ENCODE results near the gene RHOT2.

RHOT2 gene

DNA sequence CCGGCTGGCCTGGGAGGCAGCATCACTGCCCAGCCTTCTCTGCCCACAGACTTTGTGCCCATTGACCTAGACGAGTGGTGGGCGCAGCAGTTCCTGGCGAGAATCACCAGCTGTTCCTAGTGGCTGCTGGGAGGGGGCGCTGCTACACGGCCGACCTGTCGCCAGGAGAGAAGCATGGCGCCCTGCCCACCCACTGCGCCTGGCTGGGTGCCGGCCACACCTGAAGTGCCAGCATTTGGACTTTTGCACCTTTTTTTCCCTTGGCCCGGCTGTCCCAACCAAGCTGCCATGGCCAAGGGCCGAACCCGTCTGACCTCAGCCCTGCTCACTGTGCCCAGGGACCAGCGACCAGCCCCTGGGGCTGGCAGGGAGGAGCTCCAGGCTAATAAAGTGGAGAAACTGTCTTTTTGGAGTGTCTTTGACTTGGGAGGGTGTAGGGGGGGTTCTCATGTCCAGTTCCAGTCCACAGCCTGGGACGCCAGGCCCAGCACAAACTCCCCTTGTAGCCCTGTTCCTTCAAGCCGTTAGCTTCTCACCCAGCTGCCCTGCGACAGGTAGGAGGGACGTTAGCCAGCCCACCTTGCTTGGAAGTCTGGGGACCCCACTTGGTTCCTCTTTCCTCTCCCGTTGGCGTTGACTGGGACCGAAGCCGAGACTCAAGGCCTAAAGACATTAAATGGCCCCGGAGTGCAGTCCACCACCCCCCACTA lies 19.7 kb upstream of the RHOT2 start:
- H3K36me3 ChIP-seq (replicated peaks in 1 of 2; ENCODE audit: control insufficient read depth in 2 of 2, insufficient read depth in 2 of 2, low read length in 2 of 2): peaks cover 0 to 21% of the 10 kb centered on the region in 2 donors
- H3K18ac ChIP-seq (ENCODE audit: low read length): peak overlapping the region; percentile 97
- H4K91ac ChIP-seq (ENCODE audit: low read depth, low read length, poor library complexity): no peak overlapping the region
- H3K23ac ChIP-seq (ENCODE audit: low read depth, low read length, poor library complexity): no peak overlapping the region
- peaks cover 9 to 16% of the 10 kb centered on the region in 2 donors for H3K4me1 ChIP-seq (ENCODE audit: control insufficient read depth in 2 of 2, insufficient read depth in 1 of 2, low read depth in 1 of 2, low read length in 2 of 2)
- no CpG with 5 or more reads among the region's 24 CpGs for WGBS, 2 donors (ENCODE audit: extremely low coverage in 2 of 2, insufficient read length in 2 of 2, insufficient replicate concordance in 1 of 2)
- peak overlapping the region; percentile 69 for H2AFZ ChIP-seq (ENCODE audit: low read length)
- no peak for DNase-seq (ENCODE audit: low spot score)
- peak overlapping the region; percentile 89 for H3K14ac ChIP-seq (ENCODE audit: low read length)
- no peak overlapping the region for H2BK12ac ChIP-seq (ENCODE audit: low read length)
- H3K4me3 ChIP-seq (ENCODE audit: low read length in 2 of 2): peak overlapping the region; percentile 80 to 89
- H2BK5ac ChIP-seq (ENCODE audit: low read length): peak overlapping the region; percentile 96
- H4K8ac ChIP-seq (ENCODE audit: low read depth, low read length): no peak overlapping the region
- no peaks in the 10 kb centered on the region for H3K9me3 ChIP-seq (replicated peaks in 1 of 2; ENCODE audit: control insufficient read depth in 2 of 2, insufficient read depth in 1 of 2, low read depth in 1 of 2, low read length in 2 of 2)
- H2BK15ac ChIP-seq (ENCODE audit: low read length): peak overlapping the region; percentile 84
- peak overlapping the region; percentile 76 for H2BK120ac ChIP-seq (ENCODE audit: low read depth, low read length)
- no peak overlapping the region for H3K9ac ChIP-seq (ENCODE audit: low read depth, low read length, poor library complexity)
- peak overlapping the region; percentile 83 for H3K4me2 ChIP-seq (ENCODE audit: insufficient read depth, low read length, poor library complexity, severe bottlenecking)
- peaks cover 14% of the 10 kb centered on the region for H3K79me1 ChIP-seq (ENCODE audit: low read depth, low read length)
- H3K27me3 ChIP-seq (ENCODE audit: control insufficient read depth in 3 of 3, insufficient read depth in 3 of 3, low read depth in 1 of 3, low read length in 3 of 3): peaks cover 0 to 4% (median 0%) of the 10 kb centered on the region in 3 experiments
- no peak overlapping the region for H3K4ac ChIP-seq (ENCODE audit: low read length)
- peak overlapping the region; percentile 58 for H3K27ac ChIP-seq (replicated peaks; ENCODE audit: low read length)
- peak overlapping the region; percentile 79 for H2AK5ac ChIP-seq (ENCODE audit: low read depth, low read length)

DNA sequence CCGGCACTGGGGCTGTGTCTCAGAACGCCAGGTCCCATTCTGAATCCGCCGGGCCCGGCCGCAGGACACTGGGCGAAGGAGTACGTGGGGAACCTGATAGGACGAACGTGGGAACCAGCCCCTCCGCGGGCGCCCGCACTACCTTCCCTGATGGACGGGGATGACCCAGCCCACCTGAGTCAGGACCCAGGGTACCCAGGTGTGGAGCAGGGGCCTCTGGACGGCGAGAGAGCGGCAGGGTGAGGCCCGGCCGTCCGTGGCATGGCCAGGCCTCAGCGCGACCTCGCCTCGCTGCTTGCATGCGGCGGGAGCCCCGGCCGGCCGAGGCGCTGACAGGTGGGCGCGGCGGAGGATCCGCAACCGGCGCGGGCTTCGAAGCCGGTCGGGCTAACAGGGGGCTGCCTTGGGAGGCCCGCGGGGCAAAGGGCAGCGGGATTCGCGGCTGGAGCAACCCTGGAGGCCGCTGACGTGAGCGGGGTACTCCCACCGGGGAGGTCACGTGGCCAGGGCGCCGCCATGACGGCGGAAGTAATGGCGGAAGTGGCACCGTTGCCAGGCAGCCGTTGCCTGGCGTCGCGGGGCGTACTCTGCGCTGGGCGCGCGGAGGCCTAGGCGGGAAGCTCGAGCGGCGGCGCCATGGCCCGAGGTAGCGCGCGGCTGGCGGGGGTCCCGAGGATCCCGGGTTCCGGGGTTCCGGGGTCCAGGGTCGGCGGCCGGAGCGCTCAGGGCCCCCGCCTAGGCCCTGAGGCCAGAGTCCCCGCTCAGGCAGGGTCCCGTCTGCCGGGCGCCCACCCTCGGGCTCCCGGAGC lies 18.9 kb upstream of the RHOT2 start, which contains the start of gene WDR90:
Gene WDR90, plus strand, starts transcription at position 585 of the 809 bp plus-strand sequence. Its CDS starts 52 bp downstream, at position 637.
- Histone ChIP-seq H3K79me1 (ENCODE audit: low read depth, low read length) (peaks cover 15% of the 10 kb centered on the region), H3K4ac (ENCODE audit: low read length) (peak within 1 kb of the TSS; percentile 11), H3K4me3 (ENCODE audit: low read length in 2 of 2) (peak within 1 kb of the TSS; percentile 80 to 89), H2AFZ (ENCODE audit: low read length) (peak within 1 kb of the TSS; percentile 69), H2BK5ac (ENCODE audit: low read length) (peak within 1 kb of the TSS; percentile 96), H2BK120ac (ENCODE audit: low read depth, low read length) (peak within 1 kb of the TSS; percentile 76), H4K8ac (ENCODE audit: low read depth, low read length) (no peak within 1 kb of the TSS), H3K27ac (replicated peaks; ENCODE audit: low read length) (peak within 1 kb of the TSS; percentile 58), H3K4me1 (ENCODE audit: control insufficient read depth in 2 of 2, insufficient read depth in 1 of 2, low read depth in 1 of 2, low read length in 2 of 2) (peaks cover 9 to 16% of the 10 kb centered on the region in 2 donors), H3K9ac (ENCODE audit: low read depth, low read length, poor library complexity) (peak within 1 kb of the TSS; percentile 98), H2AK5ac (ENCODE audit: low read depth, low read length) (peak within 1 kb of the TSS; percentile 79), H2BK12ac (ENCODE audit: low read length) (peak within 1 kb of the TSS; percentile 73), H3K18ac (ENCODE audit: low read length) (peak within 1 kb of the TSS; percentile 97), H3K4me2 (ENCODE audit: insufficient read depth, low read length, poor library complexity, severe bottlenecking) (peak within 1 kb of the TSS; percentile 83), H3K14ac (ENCODE audit: low read length) (peak within 1 kb of the TSS; percentile 89), H3K9me3 (replicated peaks in 1 of 2; ENCODE audit: control insufficient read depth in 2 of 2, insufficient read depth in 1 of 2, low read depth in 1 of 2, low read length in 2 of 2) (no peaks in the 10 kb centered on the region), H3K36me3 (replicated peaks in 1 of 2; ENCODE audit: control insufficient read depth in 2 of 2, insufficient read depth in 2 of 2, low read length in 2 of 2) (peaks cover 2 to 28% of the 10 kb centered on the region in 2 donors), H4K91ac (ENCODE audit: low read depth, low read length, poor library complexity) (no peak within 1 kb of the TSS), H2BK15ac (ENCODE audit: low read length) (peak within 1 kb of the TSS; percentile 92), H3K27me3 (ENCODE audit: control insufficient read depth in 3 of 3, insufficient read depth in 3 of 3, low read depth in 1 of 3, low read length in 3 of 3) (no peaks in the 10 kb centered on the region), H3K23ac (ENCODE audit: low read depth, low read length, poor library complexity) (peak within 1 kb of the TSS; percentile 95)
- no CpG with 5 or more reads among the region's 91 CpGs for WGBS, 2 donors (ENCODE audit: extremely low coverage in 2 of 2, insufficient read length in 2 of 2, insufficient replicate concordance in 1 of 2)
- peak; percentile 86 for DNase-seq (ENCODE audit: low spot score)

- Histone ChIP-seq H2AK5ac (ENCODE audit: low read depth, low read length) (no peak overlapping the region), H3K14ac (ENCODE audit: low read length) (no peak overlapping the region), H3K18ac (ENCODE audit: low read length) (peak overlapping the region; percentile 76), H2BK15ac (ENCODE audit: low read length) (no peak overlapping the region), H3K79me1 (ENCODE audit: low read depth, low read length) (peaks cover 15% of the 10 kb centered on the region), H3K4me2 (ENCODE audit: insufficient read depth, low read length, poor library complexity, severe bottlenecking) (peak overlapping the region; percentile 77), H2BK5ac (ENCODE audit: low read length) (no peak overlapping the region), H3K4ac (ENCODE audit: low read length) (no peak overlapping the region), H4K91ac (ENCODE audit: low read depth, low read length, poor library complexity) (no peak overlapping the region), H3K23ac (ENCODE audit: low read depth, low read length, poor library complexity) (peak overlapping the region; percentile 93), H3K36me3 (replicated peaks in 1 of 2; ENCODE audit: control insufficient read depth in 2 of 2, insufficient read depth in 2 of 2, low read length in 2 of 2) (peaks cover 2 to 30% of the 10 kb centered on the region in 2 donors), H3K9ac (ENCODE audit: low read depth, low read length, poor library complexity) (peak overlapping the region; percentile 70), H3K27me3 (ENCODE audit: control insufficient read depth in 3 of 3, insufficient read depth in 3 of 3, low read depth in 1 of 3, low read length in 3 of 3) (no peaks in the 10 kb centered on the region), H2BK120ac (ENCODE audit: low read depth, low read length) (no peak overlapping the region), H2AFZ (ENCODE audit: low read length) (peak overlapping the region; percentile 69), H4K8ac (ENCODE audit: low read depth, low read length) (no peak overlapping the region), H2BK12ac (ENCODE audit: low read length) (no peak overlapping the region), H3K27ac (replicated peaks; ENCODE audit: low read length) (no peak overlapping the region), H3K4me1 (ENCODE audit: control insufficient read depth in 2 of 2, insufficient read depth in 1 of 2, low read depth in 1 of 2, low read length in 2 of 2) (peaks cover 9 to 16% of the 10 kb centered on the region in 2 donors), H3K4me3 (ENCODE audit: low read length in 2 of 2) (peak overlapping the region; percentile 80 to 89), H3K9me3 (replicated peaks in 1 of 2; ENCODE audit: control insufficient read depth in 2 of 2, insufficient read depth in 1 of 2, low read depth in 1 of 2, low read length in 2 of 2) (no peaks in the 10 kb centered on the region)
- no CpG with 5 or more reads among the region's 44 CpGs for WGBS, 2 donors (ENCODE audit: extremely low coverage in 2 of 2, insufficient read length in 2 of 2, insufficient replicate concordance in 1 of 2)
- DNase-seq (ENCODE audit: low spot score): no peak
These were observed 18.3 kb upstream of the RHOT2 start for GRCh38 chr16:649631-650030.

DNA sequence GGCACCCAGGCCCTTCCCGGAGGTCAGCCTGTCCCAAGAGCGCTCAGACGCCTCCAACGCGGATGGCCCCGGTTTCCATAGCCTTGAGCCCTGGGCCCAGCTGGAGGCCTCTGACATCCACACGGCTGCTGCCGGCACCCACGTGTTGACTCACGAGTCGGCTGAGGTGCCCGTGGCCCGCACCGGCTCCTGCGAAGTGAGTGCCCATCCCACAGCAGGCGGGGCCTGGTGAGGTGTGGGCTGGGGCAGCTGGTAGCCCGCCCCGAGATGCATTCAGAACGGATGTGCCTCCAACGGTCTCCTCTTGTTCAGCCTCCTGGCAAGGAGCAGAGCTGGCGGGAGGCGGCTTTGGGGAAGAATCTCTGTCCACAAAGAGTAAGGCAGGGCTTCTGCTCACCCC lies 16.1 kb upstream of the RHOT2 start:
- Histone ChIP-seq H3K27ac (replicated peaks; ENCODE audit: low read length) (no peak overlapping the region), H3K4me1 (ENCODE audit: control insufficient read depth in 2 of 2, insufficient read depth in 1 of 2, low read depth in 1 of 2, low read length in 2 of 2) (peaks cover 9 to 16% of the 10 kb centered on the region in 2 donors), H2AK5ac (ENCODE audit: low read depth, low read length) (no peak overlapping the region), H3K4ac (ENCODE audit: low read length) (no peak overlapping the region), H3K23ac (ENCODE audit: low read depth, low read length, poor library complexity) (no peak overlapping the region), H3K36me3 (replicated peaks in 1 of 2; ENCODE audit: control insufficient read depth in 2 of 2, insufficient read depth in 2 of 2, low read length in 2 of 2) (peaks cover 5 to 49% of the 10 kb centered on the region in 2 donors), H2BK12ac (ENCODE audit: low read length) (no peak overlapping the region), H2BK5ac (ENCODE audit: low read length) (no peak overlapping the region), H2AFZ (ENCODE audit: low read length) (no peak overlapping the region), H3K9ac (ENCODE audit: low read depth, low read length, poor library complexity) (no peak overlapping the region), H3K4me3 (ENCODE audit: low read length in 2 of 2) (no peak overlapping the region), H4K91ac (ENCODE audit: low read depth, low read length, poor library complexity) (no peak overlapping the region), H4K8ac (ENCODE audit: low read depth, low read length) (no peak overlapping the region), H3K4me2 (ENCODE audit: insufficient read depth, low read length, poor library complexity, severe bottlenecking) (no peak overlapping the region), H2BK120ac (ENCODE audit: low read depth, low read length) (no peak overlapping the region), H3K9me3 (replicated peaks in 1 of 2; ENCODE audit: control insufficient read depth in 2 of 2, insufficient read depth in 1 of 2, low read depth in 1 of 2, low read length in 2 of 2) (no peaks in the 10 kb centered on the region), H3K18ac (ENCODE audit: low read length) (no peak overlapping the region), H3K79me1 (ENCODE audit: low read depth, low read length) (peaks cover 12% of the 10 kb centered on the region), H2BK15ac (ENCODE audit: low read length) (no peak overlapping the region), H3K14ac (ENCODE audit: low read length) (no peak overlapping the region), H3K27me3 (ENCODE audit: control insufficient read depth in 3 of 3, insufficient read depth in 3 of 3, low read depth in 1 of 3, low read length in 3 of 3) (no peaks in the 10 kb centered on the region)
- WGBS, 2 donors (ENCODE audit: extremely low coverage in 2 of 2, insufficient read length in 2 of 2, insufficient replicate concordance in 1 of 2): no CpG with 5 or more reads among the region's 22 CpGs
- no peak for DNase-seq (ENCODE audit: low spot score)

All from neuronal stem cell (in vitro differentiated cells).